HepG2 (cell line): ENCODE measurements around the gene OAS3.

Experiments used
- NR2C2 ChIP-seq: sonication (generic); formaldehyde crosslinking; IDR thresholded peaks from 2 replicates; pipeline ENCODE4 v1.4.0; 2020; ENCODE audit warnings: missing genetic modification reagents, mild to moderate bottlenecking, moderate library complexity, borderline replicate concordance
- TF ChIP-seq, protein P1 (sequence below): sonication (generic); formaldehyde crosslinking; IDR thresholded peaks from 2 replicates; pipeline ENCODE4 v1.5.0; 2020; ENCODE audit warnings: mild to moderate bottlenecking, missing genetic modification reagents, moderate library complexity

DNA sequence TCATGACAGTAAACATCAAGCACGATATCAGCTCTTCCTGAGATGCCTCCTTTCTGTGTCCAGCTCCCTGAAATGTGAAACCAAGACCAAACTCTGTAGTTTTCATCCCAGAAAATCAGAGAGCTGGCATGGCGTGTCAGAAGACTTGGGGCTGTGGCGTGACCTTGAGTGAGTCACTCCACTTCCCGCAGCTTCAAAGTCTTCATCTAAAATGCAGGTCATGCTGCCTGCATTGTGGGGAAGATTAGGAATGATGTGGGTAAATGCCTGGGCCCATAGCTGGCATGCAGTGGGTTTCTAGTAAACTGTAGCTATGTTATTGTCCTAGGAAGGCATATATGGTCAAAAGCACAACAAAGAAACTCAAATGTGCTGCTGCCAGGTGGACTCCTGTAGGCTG lies 68.9 kb downstream of the OAS3 start:
- TF ChIP-seq, protein P1, sequence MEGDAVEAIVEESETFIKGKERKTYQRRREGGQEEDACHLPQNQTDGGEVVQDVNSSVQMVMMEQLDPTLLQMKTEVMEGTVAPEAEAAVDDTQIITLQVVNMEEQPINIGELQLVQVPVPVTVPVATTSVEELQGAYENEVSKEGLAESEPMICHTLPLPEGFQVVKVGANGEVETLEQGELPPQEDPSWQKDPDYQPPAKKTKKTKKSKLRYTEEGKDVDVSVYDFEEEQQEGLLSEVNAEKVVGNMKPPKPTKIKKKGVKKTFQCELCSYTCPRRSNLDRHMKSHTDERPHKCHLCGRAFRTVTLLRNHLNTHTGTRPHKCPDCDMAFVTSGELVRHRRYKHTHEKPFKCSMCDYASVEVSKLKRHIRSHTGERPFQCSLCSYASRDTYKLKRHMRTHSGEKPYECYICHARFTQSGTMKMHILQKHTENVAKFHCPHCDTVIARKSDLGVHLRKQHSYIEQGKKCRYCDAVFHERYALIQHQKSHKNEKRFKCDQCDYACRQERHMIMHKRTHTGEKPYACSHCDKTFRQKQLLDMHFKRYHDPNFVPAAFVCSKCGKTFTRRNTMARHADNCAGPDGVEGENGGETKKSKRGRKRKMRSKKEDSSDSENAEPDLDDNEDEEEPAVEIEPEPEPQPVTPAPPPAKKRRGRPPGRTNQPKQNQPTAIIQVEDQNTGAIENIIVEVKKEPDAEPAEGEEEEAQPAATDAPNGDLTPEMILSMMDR = no peak
- TF ChIP-seq NR2C2 = no peak
